GM13976 (cell line): ENCODE measurements around the gene MISP3.

Source experiments
- DNase-seq: peaks from one replicate; pipeline ENCODE4 v3.0.0; 2012; ENCODE audit warnings: low spot score
- CTCF ChIP-seq: IDR thresholded peaks from 2 replicates; pipeline ENCODE4 v1.5.1; 2012; ENCODE audit warnings: borderline replicate concordance, mild to moderate bottlenecking; ENCODE audit not compliant: insufficient read depth; ENCODE audit errors: extremely low read depth, missing control alignments, control extremely low read depth
- in situ Hi-C: fragments of 300-500 bp; cut with MboI; formaldehyde crosslinking; loops from one replicate; pipeline ENCODE4 v1.12.0; 2022; ENCODE audit warnings: low sequenced_read_pairs, mixed read lengths, inconsistent platforms; ENCODE audit not compliant: unreplicated experiment

Gene MISP3

GRCh38 chr19:14080887-14081796, 8.6 kb downstream of the MISP3 start:
- TF ChIP-seq CTCF = no peak
- DNase-seq = peak; percentile 98
- in situ Hi-C loops = no loop called here

- in situ Hi-C loops = no loop called here
- peak; percentile 66 for DNase-seq
- no peak for TF ChIP-seq CTCF
Observed at GRCh38 chr19:14081797-14082674, 9.4 kb downstream of the MISP3 start.

GRCh38 chr19:14082675-14082960, 10.0 kb downstream of the MISP3 start:
- no peak for DNase-seq
- in situ Hi-C loops = no loop called here
- no peak for TF ChIP-seq CTCF

GRCh38 chr19:14085309-14085995, 12.9 kb downstream of the MISP3 start, which contains the start of gene C19orf67:
Gene C19orf67, minus strand, starts transcription at chr19:14085783. Its CDS starts 156 bp downstream, at chr19:14085627.
- TF ChIP-seq CTCF = no peak
- in situ Hi-C loops = no loop called here
- no peak for DNase-seq

- in situ Hi-C loops = no loop called here
- DNase-seq = no peak
- TF ChIP-seq CTCF = no peak
Observed at GRCh38 chr19:14086098-14086497, 13.5 kb downstream of the MISP3 start.

GRCh38 chr19:14088634-14089411, 16.2 kb downstream of the MISP3 start:
- TF ChIP-seq CTCF = no peak
- in situ Hi-C loops = no loop called here
- DNase-seq = no peak
